ENCODE measurements around the gene DEGS1.

GRCh38 chr1:224193319-224193966 lies 10.4 kb downstream of the DEGS1 start:
- TF ChIP-seq CTCF (IDR thresholded peaks at IDR 0.05) = no peak
- TF ChIP-seq POLR2A (IDR thresholded peaks at IDR 0.05) = no peak
